H1 (cell line): ENCODE results near the gene CD300H. TPM values are rescaled to one million over a fixed set of nuclear protein-coding genes. Genes with fewer than 3 reads are reported as not detected.

Source experiments
- CTCF ChIA-PET: fragments of 300-600 bp; sonication (Branson Sonifier 250); formaldehyde crosslinking; loops from one replicate; lab custom pipeline; 2021; ENCODE audit not compliant: partially characterized antibody; lab: Charles Lee
- POLR2A ChIA-PET: fragments of 300-600 bp; sonication (Branson Sonifier 250); formaldehyde crosslinking; loops from one replicate; lab custom pipeline; 2021; ENCODE audit warnings: inconsistent platforms; ENCODE audit not compliant: partially characterized antibody; lab: Charles Lee
- DNase-seq, 2 experiments: peaks; one replicate each; pipeline versions ENCODE4 v3.0.0 to v3.0.0-alpha.2; 2010 to 2022; ENCODE audit warnings: low spot score in 2 of 2, low read depth in 1 of 2, mixed read lengths in 1 of 2
- FAIRE-seq: peaks from 2 replicates; lab custom pipeline; 2011; peaks lifted over from hg19 to GRCh38; lab: Jason Lieb, UNC
- H2AFZ ChIP-seq: 2 replicates; pipeline ENCODE4 v1.8.1; 2012; ENCODE audit warnings: low read length, inconsistent platforms
- H2AK5ac ChIP-seq: 2 replicates; pipeline ENCODE4 v1.6.1; 2013; ENCODE audit warnings: low read depth, low read length
- H2BK120ac ChIP-seq: replicated peaks from 2 replicates; pipeline ENCODE3; 2013; ENCODE audit warnings: low read depth, low read length, inconsistent platforms
- H2BK12ac ChIP-seq: 2 replicates; pipeline ENCODE4 v1.6.1; 2013; ENCODE audit warnings: low read depth, low read length
- H2BK15ac ChIP-seq: 2 replicates; pipeline ENCODE4 v1.6.1; 2013; ENCODE audit warnings: low read length
- H2BK20ac ChIP-seq: 2 replicates; pipeline ENCODE4 v1.6.1; 2013; ENCODE audit warnings: low read length
- H2BK5ac ChIP-seq: 2 replicates; pipeline ENCODE4 v1.6.1; 2013; ENCODE audit warnings: low read depth, low read length
- H3K14ac ChIP-seq: 2 replicates; pipeline ENCODE4 v1.6.1; 2013; ENCODE audit warnings: inconsistent platforms; ENCODE audit not compliant: insufficient read length
- H3K18ac ChIP-seq: 2 replicates; pipeline ENCODE4 v1.6.1; 2013; ENCODE audit warnings: low read length; ENCODE audit errors: extremely low read depth
- H3K23ac ChIP-seq: 2 replicates; pipeline ENCODE4 v1.6.1; 2013; ENCODE audit warnings: inconsistent platforms; ENCODE audit not compliant: insufficient read length
- H3K23me2 ChIP-seq: 2 replicates; pipeline ENCODE4 v1.6.1; 2013; ENCODE audit warnings: low read depth, low read length
- H3K27ac ChIP-seq: 2 replicates; pipeline ENCODE4 v1.6.1; 2011; ENCODE audit warnings: low read depth, low read length, inconsistent platforms
- H3K27me3 ChIP-seq, 4 experiments: replicated peaks in 1 of 4; 1 replicate in 1 of 4; 2 replicates in 3 of 4; pipeline versions ENCODE4 v1.6.1 to v1.8.1; 2011 to 2013; ENCODE audit warnings: low read length in 3 of 4, mild to moderate bottlenecking in 3 of 4, inconsistent platforms in 2 of 4, mixed read lengths in 2 of 4, moderate library complexity in 1 of 4; ENCODE audit not compliant: control insufficient read depth in 3 of 4, insufficient read depth in 3 of 4; ENCODE audit errors: extremely low read depth in 1 of 4
- H3K36me3 ChIP-seq, 4 experiments: 2 replicates each; pipeline versions ENCODE4 v1.6.1 to v1.8.1; 2011 to 2013; ENCODE audit warnings: mild to moderate bottlenecking in 4 of 4, low read length in 3 of 4, moderate library complexity in 2 of 4, control low read depth in 1 of 4, inconsistent platforms in 1 of 4; ENCODE audit not compliant: insufficient read depth in 4 of 4, control insufficient read depth in 2 of 4
- H3K4ac ChIP-seq: replicated peaks from 2 replicates; pipeline ENCODE3; 2013; ENCODE audit warnings: low read length, low read depth, mixed read lengths, inconsistent platforms; ENCODE audit not compliant: insufficient read length
- H3K4me1 ChIP-seq, 4 experiments: replicated peaks in 1 of 4; 1 replicate in 1 of 4; 2 replicates in 3 of 4; pipeline versions ENCODE4 v1.6.1 to v1.8.1; 2011 to 2013; ENCODE audit warnings: low read length in 3 of 4, inconsistent platforms in 2 of 4, mixed read lengths in 1 of 4; ENCODE audit not compliant: insufficient read depth in 4 of 4, control insufficient read depth in 3 of 4
- H3K4me2 ChIP-seq, 2 experiments: 2 replicates each; pipeline versions ENCODE4 v1.6.1 to v1.8.1; 2011 to 2013; ENCODE audit warnings: low read depth in 2 of 2, low read length in 2 of 2, control low read depth in 1 of 2, inconsistent platforms in 1 of 2, mild to moderate bottlenecking in 1 of 2; ENCODE audit not compliant: insufficient read depth in 1 of 2
- H3K4me3 ChIP-seq, 4 experiments: fragments of 200-600, 300-600 bp in 1 of 4; sonication (generic), shearing (Covaris generic), sonication (Bioruptor Twin) in 1 of 4; 2 replicates each; pipeline versions ENCODE4 v1.5.1 to v1.8.1; 2011 to 2016; ENCODE audit warnings: low read length in 4 of 4, low read depth in 3 of 4, control low read depth in 2 of 4, inconsistent platforms in 2 of 4, mild to moderate bottlenecking in 2 of 4, mixed read lengths in 1 of 4, moderate library complexity in 1 of 4; ENCODE audit not compliant: insufficient read depth in 2 of 4; ENCODE audit errors: extremely low read depth in 1 of 4
- H3K56ac ChIP-seq: replicated peaks from 2 replicates; pipeline ENCODE3; 2013; ENCODE audit warnings: low read depth, mild to moderate bottlenecking, mixed read lengths, low read length, inconsistent platforms; ENCODE audit not compliant: insufficient read length
- H3K79me1 ChIP-seq: 2 replicates; pipeline ENCODE4 v1.6.1; 2013; ENCODE audit warnings: low read depth, low read length, control low read depth
- H3K79me2 ChIP-seq, 2 experiments: 2 replicates each; pipeline versions ENCODE4 v1.6.1 to v1.8.1; 2012 to 2013; ENCODE audit warnings: low read length in 2 of 2, mild to moderate bottlenecking in 2 of 2, inconsistent platforms in 1 of 2; ENCODE audit not compliant: insufficient read depth in 2 of 2, control insufficient read depth in 1 of 2
- H3K9ac ChIP-seq, 4 experiments: replicated peaks in 1 of 4; 1 replicate in 1 of 4; 2 replicates in 3 of 4; pipeline versions ENCODE4 v1.6.1 to v1.8.1; 2011 to 2013; ENCODE audit warnings: low read depth in 3 of 4, low read length in 3 of 4, control low read depth in 2 of 4, mild to moderate bottlenecking in 2 of 4, moderate library complexity in 2 of 4, inconsistent platforms in 1 of 4; ENCODE audit errors: extremely low read depth in 1 of 4
- H3K9me3 ChIP-seq, 2 experiments: 2 replicates each; pipeline versions ENCODE4 v1.6.1 to v1.8.1; 2012 to 2013; ENCODE audit warnings: mild to moderate bottlenecking in 2 of 2, moderate library complexity in 2 of 2, control low read depth in 1 of 2, inconsistent platforms in 1 of 2, low read depth in 1 of 2, low read length in 1 of 2, mixed read lengths in 1 of 2; ENCODE audit not compliant: insufficient read depth in 2 of 2
- H4K20me1 ChIP-seq, 2 experiments: replicated peaks in 1 of 2; 2 replicates each; pipeline versions ENCODE3 to v1.8.1; 2011 to 2013; ENCODE audit warnings: inconsistent platforms in 2 of 2, low read length in 2 of 2, mild to moderate bottlenecking in 1 of 2; ENCODE audit not compliant: insufficient read depth in 2 of 2, control insufficient read depth in 1 of 2
- H4K5ac ChIP-seq: 2 replicates; pipeline ENCODE4 v1.6.1; 2013; ENCODE audit warnings: low read length, low read depth, mixed read lengths, inconsistent platforms; ENCODE audit not compliant: insufficient read length
- H4K8ac ChIP-seq: 2 replicates; pipeline ENCODE4 v1.8.0; 2013; ENCODE audit warnings: mild to moderate bottlenecking, moderate library complexity, low read length, inconsistent platforms; ENCODE audit not compliant: insufficient read depth; ENCODE audit errors: extremely low read depth
- H4K91ac ChIP-seq: replicated peaks from 2 replicates; pipeline ENCODE3; 2013; ENCODE audit warnings: low read length, mixed read lengths, inconsistent platforms; ENCODE audit not compliant: insufficient read length
- CEBPB ChIP-seq: IDR thresholded peaks from 2 replicates; pipeline ENCODE4 v1.6.1; 2012; ENCODE audit warnings: low read depth, low read length
- JUND ChIP-seq: IDR thresholded peaks from 2 replicates; pipeline ENCODE4 v1.6.1; 2011; ENCODE audit warnings: mild to moderate bottlenecking, improper control_type of control experiment, low read length
- RAD21 ChIP-seq, 2 experiments: IDR thresholded peaks in 1 of 2; conservative IDR thresholded peaks in 1 of 2; 2 replicates each; pipeline ENCODE4 v1.6.1; 2011; ENCODE audit warnings: low read depth in 2 of 2, low read length in 2 of 2, improper control_type of control experiment in 1 of 2, inconsistent platforms in 1 of 2, mild to moderate bottlenecking in 1 of 2, moderate library complexity in 1 of 2
- SP1 ChIP-seq: IDR thresholded peaks from 2 replicates; pipeline ENCODE4 v1.6.1; 2011; ENCODE audit warnings: low read depth, low read length
- SRF ChIP-seq: IDR thresholded peaks from 2 replicates; pipeline ENCODE4 v1.6.1; 2011; ENCODE audit warnings: mild to moderate bottlenecking, low read depth, low read length, moderate library complexity
- TAF7 ChIP-seq: optimal IDR thresholded peaks from 2 replicates; pipeline ENCODE3; 2011; ENCODE audit warnings: low read depth, mild to moderate bottlenecking, inconsistent platforms, low read length, moderate library complexity, borderline replicate concordance
- ZNF274 ChIP-seq: IDR thresholded peaks from 2 replicates; pipeline ENCODE4 v1.7.0; 2012; ENCODE audit warnings: low read length, borderline replicate concordance; ENCODE audit errors: extremely low read depth
- WGBS, 2 experiments: shearing (Covaris generic) in 1 of 2; methylation state at CpG; one replicate each; pipeline versions ENCODE4 v1.1.6 to v1.1.7; 2013 to 2015; ENCODE audit warnings: low lambda C conversion rate in 2 of 2, mixed read lengths in 2 of 2, inconsistent platforms in 1 of 2, low coverage in 1 of 2, missing lambda C conversion rate in 1 of 2; ENCODE audit not compliant: insufficient replicate concordance in 2 of 2, insufficient coverage in 1 of 2, insufficient read length in 1 of 2; ENCODE audit errors: extremely low coverage in 1 of 2, missing lambda C conversion rate in 1 of 2; 5-methylcytosine and 5-hydroxymethylcytosine counted together
- polyA plus RNA-seq, 7 experiments: library from polyadenylated mRNA; depleted of rRNA in 3 of 7; stranded (reverse) in 5 of 7; unstranded in 2 of 7; fragments of >200 nt in 5 of 7; fragments of 200-250 nt in 2 of 7; gene quantifications; 1 replicate in 5 of 7; 2 replicates in 1 of 7; 4 replicates in 1 of 7; pipeline versions ENCODE4 v1.2.1 to v1.2.3, GENCODE V29; 2011 to 2013; ENCODE audit warnings: missing spikeins in 2 of 7, mixed read lengths in 2 of 7
- total RNA-seq: library from RNA; stranded (reverse); fragmentation: NEBNext Ultra II Directional; extraction: Animal tissue kit (Norgen Biotek cat#: 25700); gene quantifications from 2 replicates; pipeline ENCODE4 v1.2.1, GENCODE V29; 2021

CD300H gene
- total and polyA plus RNA-seq, 2 of the 8 experiments (the other 6 are each of a cell fraction or from before 2014, with no cell fraction given): not detected

- CTCF ChIA-PET: interaction anchor here (0.7 kb wide), 1 partner anchor 192 kb away, joined by 3 read pairs; the partner anchor contains the start of gene GPR142
- TF ChIP-seq TAF7 (no peak), ZNF274 (no peak), SP1 (no peak), CEBPB (no peak), RAD21 (IDR thresholded peaks at IDR 0.05 in 1 of 2, conservative IDR thresholded peaks at IDR 0.05 in 1 of 2; ENCODE audit: low read depth in 2 of 2, low read length in 2 of 2) (no peak), JUND (no peak), SRF (no peak)
- TF ChIP-seq, all 59 proteins: peak for 0
- Histone ChIP-seq H2BK5ac (no peak overlapping the region), H3K23ac (no peak overlapping the region), H4K91ac (no peak overlapping the region), H2BK120ac (no peak overlapping the region), H2BK12ac (no peak overlapping the region), H3K14ac (no peak overlapping the region), H2BK20ac (no peak overlapping the region), H3K23me2 (peaks cover 6% of the 10 kb centered on the region; the same call in 1 of the 2 replicates), H3K79me2 (no peaks in the 10 kb centered on the region), H3K36me3 (no peaks in the 10 kb centered on the region), H3K79me1 (no peaks in the 10 kb centered on the region), H2AFZ (no peak overlapping the region), H4K8ac (no peak overlapping the region), H4K5ac (no peak overlapping the region), H3K9ac (no peak overlapping the region), H3K4me1 (no peaks in the 10 kb centered on the region), H4K20me1 (peaks cover 0 to 3% of the 10 kb centered on the region in 2 experiments), H3K4me3 (no peak overlapping the region), H3K4me2 (no peak overlapping the region), H2AK5ac (no peak overlapping the region), H3K27ac (no peak overlapping the region), H3K18ac (no peak overlapping the region), H2BK15ac (no peak overlapping the region), H3K4ac (no peak overlapping the region), H3K9me3 (peaks cover 15 to 18% of the 10 kb centered on the region in 2 experiments), H3K56ac (no peak overlapping the region), H3K27me3 (no peaks in the 10 kb centered on the region; a peak in 2 of 7 replicates)
- POLR2A ChIA-PET: no interaction called here
- DNase-seq (no peak), FAIRE-seq (no peak)
- 88% methylated on average over 6 of the region's 6 CpGs; no CpG with 5 or more reads in 1 of the 2 experiments for WGBS, 2 experiments
Measured at GRCh38 chr17:74558882-74559519, 8.3 kb downstream of the CD300H start.
